ENCODE measurements around the gene MTCL1.

Gene MTCL1

DNA sequence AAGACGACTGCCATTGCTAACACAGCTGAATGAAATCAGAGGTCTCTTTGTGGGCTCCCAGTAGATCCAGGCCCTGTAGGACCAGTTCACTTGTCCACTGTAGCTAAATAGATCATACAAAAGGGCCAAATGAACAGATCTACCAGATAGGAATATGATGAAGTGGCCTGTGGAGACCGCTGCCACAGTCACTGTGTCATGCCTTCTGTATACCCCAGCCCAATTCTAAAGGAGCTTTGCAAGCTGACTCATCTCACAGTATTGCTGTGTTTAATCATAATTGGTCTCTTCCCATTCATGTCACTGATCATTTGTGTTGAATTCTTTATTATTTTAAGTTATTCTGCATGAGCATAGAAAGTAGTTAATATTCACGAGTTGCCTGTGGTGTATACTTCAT lies 125.8 kb downstream of the MTCL1 start:
- DNase-seq (ENCODE audit: low read depth), result no peak
- H3K4me3 ChIP-seq (ENCODE audit: low read depth, low read length), result no peak overlapping the region
- no peak for TF ChIP-seq CTCF (IDR thresholded peaks at IDR 0.05; ENCODE audit: low read depth, low read length, missing control alignments)

DNA sequence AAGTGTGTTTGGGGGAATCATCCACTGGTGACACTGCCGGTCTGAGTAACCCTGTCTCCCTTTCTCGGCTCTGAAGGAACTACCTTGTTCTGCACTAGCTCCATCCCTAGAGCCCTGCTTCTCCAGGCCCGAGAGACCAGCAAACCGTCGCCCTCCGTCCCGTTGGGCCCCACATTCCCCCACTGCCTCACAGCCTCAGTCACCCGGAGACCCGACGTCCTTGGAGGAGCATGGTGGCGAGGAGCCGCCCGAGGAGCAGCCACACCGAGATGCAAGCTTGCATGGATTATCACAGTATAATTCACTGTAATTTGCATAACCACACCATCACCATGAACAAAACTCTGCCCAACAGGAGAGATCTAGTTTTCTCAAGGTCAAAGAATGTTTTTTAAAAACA lies 126.2 kb downstream of the MTCL1 start:
- H3K4me3 ChIP-seq (ENCODE audit: low read depth, low read length), result no peak overlapping the region
- no peak for DNase-seq (ENCODE audit: low read depth)
- TF ChIP-seq CTCF (IDR thresholded peaks at IDR 0.05; ENCODE audit: low read depth, low read length, missing control alignments), result no peak

DNA sequence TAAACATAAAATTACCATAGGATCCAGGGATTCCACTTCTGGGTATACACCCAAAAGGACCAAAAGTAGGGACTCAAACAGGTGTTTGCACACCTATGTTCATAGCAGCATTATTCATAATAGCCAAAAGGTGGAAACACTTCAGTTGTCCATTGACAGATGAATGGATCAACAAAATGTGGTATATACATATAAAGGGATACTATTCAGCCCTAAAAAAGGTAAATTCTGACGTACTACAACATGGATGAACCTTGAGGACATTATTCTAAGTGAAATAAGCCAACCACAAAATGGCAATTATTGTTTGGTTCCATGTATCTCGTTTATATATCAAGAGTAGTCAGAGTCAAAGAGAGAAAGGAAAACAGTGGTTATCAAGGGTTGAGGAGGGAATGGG lies 128.1 kb downstream of the MTCL1 start:
- DNase-seq (ENCODE audit: low read depth), result no peak
- H3K4me3 ChIP-seq (ENCODE audit: low read depth, low read length), result no peak overlapping the region
- TF ChIP-seq CTCF (IDR thresholded peaks at IDR 0.05; ENCODE audit: low read depth, low read length, missing control alignments), result no peak

- DNase-seq (ENCODE audit: low read depth), result no peak
- no peak overlapping the region for H3K4me3 ChIP-seq (ENCODE audit: low read depth, low read length)
- no peak for TF ChIP-seq CTCF (IDR thresholded peaks at IDR 0.05; ENCODE audit: low read depth, low read length, missing control alignments)
These were observed 129.5 kb downstream of the MTCL1 start for GRCh38 chr18:8834881-8835280.

GRCh38 chr18:8835521-8835953 lies 130.2 kb downstream of the MTCL1 start:
- no peak for DNase-seq (ENCODE audit: low read depth)

DNA sequence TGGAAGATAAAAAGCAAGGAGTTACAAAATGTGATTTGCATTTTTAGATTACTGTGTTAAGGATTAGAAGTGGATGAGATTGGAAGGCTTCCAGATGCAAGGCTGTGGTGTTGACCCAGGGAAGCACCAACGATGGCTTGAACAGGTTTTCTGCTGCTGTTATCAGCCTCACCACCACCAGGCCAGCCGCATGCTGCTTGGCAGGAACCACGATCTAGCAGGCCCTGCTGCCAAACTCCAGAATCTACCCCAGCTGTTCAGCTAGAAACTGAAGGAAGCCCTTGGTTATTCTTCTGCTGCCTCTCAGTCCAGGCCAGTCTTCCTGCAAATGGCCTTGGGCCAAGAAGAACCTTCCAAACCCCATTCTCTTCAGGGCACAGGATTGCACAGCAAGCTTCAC lies 133.9 kb downstream of the MTCL1 start:
- H3K4me3 ChIP-seq (ENCODE audit: low read depth, low read length), result no peak overlapping the region
- DNase-seq (ENCODE audit: low read depth), result no peak
- TF ChIP-seq CTCF (IDR thresholded peaks at IDR 0.05; ENCODE audit: low read depth, low read length, missing control alignments), result no peak

More at GRCh38 chr18:8835521-8835953, 130.2 kb downstream of the MTCL1 start:
- H3K4me3 ChIP-seq (ENCODE audit: low read depth, low read length), result no peak overlapping the region
- TF ChIP-seq CTCF (IDR thresholded peaks at IDR 0.05; ENCODE audit: low read depth, low read length, missing control alignments), result no peak

GRCh38 chr18:8841781-8842485 lies 136.6 kb downstream of the MTCL1 start:
- no peak overlapping the region for H3K4me3 ChIP-seq (ENCODE audit: low read depth, low read length)
- DNase-seq (ENCODE audit: low read depth), result no peak
- no peak for TF ChIP-seq CTCF (IDR thresholded peaks at IDR 0.05; ENCODE audit: low read depth, low read length, missing control alignments)
